Tibial nerve (tissue), 4 donors: ENCODE results near the gene MGLL. TPM values are rescaled to one million over a fixed set of nuclear protein-coding genes. Genes with fewer than 3 reads are reported as not detected.

Source experiments
- DNase-seq, 2 donors: peaks; one replicate each; pipeline ENCODE4 v3.0.0-alpha.2; 2019; ENCODE audit warnings: low spot score in 2 of 2
- H3K27ac ChIP-seq, 4 donors: fragments of 200-600 bp; sonication (generic) in 3 of 4; one replicate each; pipeline ENCODE4 v1.5.1; 2017 to 2019; ENCODE audit warnings: mild to moderate bottlenecking in 1 of 4
- H3K27me3 ChIP-seq, 2 donors: fragments of 200-600 bp; sonication (generic) in 1 of 2; one replicate each; pipeline versions ENCODE4 v1.5.1 to v1.6.0; 2017 to 2019
- H3K36me3 ChIP-seq, 3 donors: fragments of 200-600 bp; sonication (generic); one replicate each; pipeline ENCODE4 v1.5.1; 2018 to 2019
- H3K4me1 ChIP-seq, 4 donors: fragments of 200-600 bp; sonication (generic) in 3 of 4; one replicate each; pipeline ENCODE4 v1.5.1; 2017 to 2019
- H3K4me3 ChIP-seq, 4 donors: fragments of 200-600 bp; sonication (generic) in 3 of 4; one replicate each; pipeline ENCODE4 v1.5.1; 2017 to 2019; ENCODE audit warnings: mild to moderate bottlenecking in 1 of 4, moderate library complexity in 1 of 4
- H3K9me3 ChIP-seq, 4 donors: fragments of 200-600 bp; sonication (generic) in 3 of 4; one replicate each; pipeline ENCODE4 v1.5.1; 2017 to 2019
- EP300 ChIP-seq, 2 donors: sonication (generic); formaldehyde crosslinking; IDR thresholded peaks; one replicate each; pipeline ENCODE4 v1.6.1; 2017; ENCODE audit warnings: antibody characterized with exemption in 2 of 2, mild to moderate bottlenecking in 1 of 2
- POLR2A ChIP-seq, 2 donors: fragments of 450-650 bp; IDR thresholded peaks; one replicate each; pipeline ENCODE4 v1.6.1; 2017; ENCODE audit warnings: antibody characterized with exemption in 2 of 2, mild to moderate bottlenecking in 2 of 2, moderate library complexity in 2 of 2
- WGBS, 2 donors: methylation state at CpG; one replicate each; pipeline ENCODE4 v1.1.5; 2018; 5-methylcytosine and 5-hydroxymethylcytosine counted together
- total RNA-seq, 4 donors: library from RNA; depleted of rRNA; stranded (reverse); fragments of >200 nt; gene quantifications; one replicate each; pipeline ENCODE4 v1.1.0, GENCODE V29; 2016
- TF ChIP-seq, protein P1 (sequence below), 5 experiments: fragments of 200-600 bp in 3 of 5; fragments of 450-650 bp in 2 of 5; sonication (generic) in 3 of 5; IDR thresholded peaks; one replicate each; pipeline ENCODE4 v1.5.1; 2016 to 2019; ENCODE audit warnings: antibody characterized with exemption in 5 of 5, mild to moderate bottlenecking in 3 of 5, moderate library complexity in 2 of 5

The MGLL gene
- total RNA-seq, 4 donors from 2014 or later, result 67.5 to 96.6 (median 86.1) TPM

DNA sequence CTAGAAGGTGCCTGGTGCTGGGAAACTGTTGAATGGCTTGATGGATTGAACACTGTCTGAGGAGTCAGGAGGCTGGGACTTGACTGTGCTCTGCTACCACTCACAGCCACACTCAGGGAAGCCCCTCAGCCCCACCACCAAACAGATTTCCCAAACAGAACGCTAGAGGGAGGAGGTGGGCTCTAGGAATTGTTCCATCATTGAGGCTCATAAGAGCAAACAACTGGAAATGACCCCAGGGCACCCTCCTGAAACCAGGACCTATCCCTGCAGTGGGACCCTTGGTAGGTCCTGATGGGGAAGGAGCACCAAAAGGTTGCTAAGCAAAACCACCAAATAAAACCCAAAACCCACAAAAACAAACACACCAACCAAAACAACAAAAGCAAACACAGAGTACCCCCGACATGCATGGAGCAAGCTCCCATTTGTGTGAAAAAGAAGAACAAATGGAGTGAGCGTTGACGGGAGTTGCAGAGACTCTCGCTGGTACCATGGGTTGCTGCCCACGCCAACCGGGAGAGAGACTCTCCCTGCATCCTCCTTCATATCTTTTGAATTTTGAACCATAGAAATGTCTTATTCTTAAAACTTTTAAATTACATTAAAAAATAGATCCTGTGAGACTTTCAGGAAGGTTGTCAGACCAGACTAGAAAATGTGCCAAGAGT, 103.9 kb downstream of the MGLL start:
- H3K27me3 ChIP-seq, result no peaks in the 10 kb centered on the region
- H3K4me1 ChIP-seq, result peaks cover 0 to 49% (median 0%) of the 10 kb centered on the region in 4 donors
- TF ChIP-seq, protein P1, sequence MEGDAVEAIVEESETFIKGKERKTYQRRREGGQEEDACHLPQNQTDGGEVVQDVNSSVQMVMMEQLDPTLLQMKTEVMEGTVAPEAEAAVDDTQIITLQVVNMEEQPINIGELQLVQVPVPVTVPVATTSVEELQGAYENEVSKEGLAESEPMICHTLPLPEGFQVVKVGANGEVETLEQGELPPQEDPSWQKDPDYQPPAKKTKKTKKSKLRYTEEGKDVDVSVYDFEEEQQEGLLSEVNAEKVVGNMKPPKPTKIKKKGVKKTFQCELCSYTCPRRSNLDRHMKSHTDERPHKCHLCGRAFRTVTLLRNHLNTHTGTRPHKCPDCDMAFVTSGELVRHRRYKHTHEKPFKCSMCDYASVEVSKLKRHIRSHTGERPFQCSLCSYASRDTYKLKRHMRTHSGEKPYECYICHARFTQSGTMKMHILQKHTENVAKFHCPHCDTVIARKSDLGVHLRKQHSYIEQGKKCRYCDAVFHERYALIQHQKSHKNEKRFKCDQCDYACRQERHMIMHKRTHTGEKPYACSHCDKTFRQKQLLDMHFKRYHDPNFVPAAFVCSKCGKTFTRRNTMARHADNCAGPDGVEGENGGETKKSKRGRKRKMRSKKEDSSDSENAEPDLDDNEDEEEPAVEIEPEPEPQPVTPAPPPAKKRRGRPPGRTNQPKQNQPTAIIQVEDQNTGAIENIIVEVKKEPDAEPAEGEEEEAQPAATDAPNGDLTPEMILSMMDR (IDR thresholded peaks at IDR 0.05), result no peak
- TF ChIP-seq EP300 (IDR thresholded peaks at IDR 0.05) (no peak), POLR2A (IDR thresholded peaks at IDR 0.05) (no peak)
- no peak for DNase-seq
- H3K9me3 ChIP-seq, result no peaks in the 10 kb centered on the region
- H3K27ac ChIP-seq, result no peak overlapping the region
- peaks cover 0 to 36% (median 0%) of the 10 kb centered on the region in 3 donors for H3K36me3 ChIP-seq
- H3K4me3 ChIP-seq, result no peak overlapping the region
- WGBS, 2 donors, result 84 to 90% methylated on average over 7 of the region's 7 CpGs

DNA sequence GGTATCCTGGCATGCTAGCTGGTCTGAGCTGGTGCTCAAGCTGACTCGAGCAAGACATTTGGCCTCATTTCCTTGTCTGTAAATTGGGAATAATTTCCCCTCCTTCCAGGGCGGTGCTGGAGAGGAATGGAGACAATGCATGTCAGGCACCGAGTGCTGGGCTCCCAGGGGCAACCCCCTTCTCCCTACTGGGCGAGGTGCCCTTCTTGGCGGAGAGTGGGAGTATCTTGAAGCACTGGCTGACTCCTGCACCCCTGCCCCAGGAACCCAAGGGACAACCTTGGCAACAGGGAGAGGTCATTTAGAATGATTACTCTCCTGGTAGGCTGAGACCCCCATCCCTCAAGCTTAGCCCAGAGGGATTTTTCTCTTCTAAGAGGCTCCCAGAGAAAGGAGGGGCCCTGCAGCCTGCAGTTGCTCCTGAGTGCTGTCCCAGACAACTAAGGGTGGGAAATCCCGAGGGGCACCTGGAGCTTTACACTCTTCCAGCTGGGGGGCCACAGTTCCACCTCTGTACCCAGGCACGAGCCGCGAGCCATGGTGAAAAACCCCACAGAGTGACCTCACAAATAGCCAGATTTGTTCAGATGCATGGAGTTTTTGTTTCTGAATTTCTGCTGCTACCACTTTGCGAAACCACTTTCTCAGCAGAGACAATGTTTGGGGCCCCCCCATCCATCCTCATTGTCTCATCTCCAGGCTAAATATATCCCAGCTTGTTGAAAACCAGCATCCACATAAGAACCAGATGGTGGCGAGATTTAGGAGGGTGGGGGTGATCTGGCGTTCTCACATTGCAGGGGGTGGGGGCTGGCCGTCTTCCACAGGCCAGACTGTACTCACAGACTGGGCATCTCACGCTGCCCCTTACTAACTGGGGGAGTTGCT, 104.7 kb downstream of the MGLL start:
- no peak overlapping the region for H3K4me3 ChIP-seq
- TF ChIP-seq EP300 (IDR thresholded peaks at IDR 0.05) (no peak), POLR2A (IDR thresholded peaks at IDR 0.05) (no peak)
- TF ChIP-seq, protein P1 (IDR thresholded peaks at IDR 0.05), result no peak
- peaks cover 0 to 36% (median 0%) of the 10 kb centered on the region in 3 donors for H3K36me3 ChIP-seq
- H3K9me3 ChIP-seq, result no peaks in the 10 kb centered on the region
- WGBS, 2 donors, result 71 to 80% methylated on average over 12 to 14 of the region's 14 CpGs
- H3K4me1 ChIP-seq, result peaks cover 0 to 49% (median 0%) of the 10 kb centered on the region in 4 donors
- DNase-seq, result no peak
- H3K27ac ChIP-seq, result no peak overlapping the region
- no peaks in the 10 kb centered on the region for H3K27me3 ChIP-seq

DNA sequence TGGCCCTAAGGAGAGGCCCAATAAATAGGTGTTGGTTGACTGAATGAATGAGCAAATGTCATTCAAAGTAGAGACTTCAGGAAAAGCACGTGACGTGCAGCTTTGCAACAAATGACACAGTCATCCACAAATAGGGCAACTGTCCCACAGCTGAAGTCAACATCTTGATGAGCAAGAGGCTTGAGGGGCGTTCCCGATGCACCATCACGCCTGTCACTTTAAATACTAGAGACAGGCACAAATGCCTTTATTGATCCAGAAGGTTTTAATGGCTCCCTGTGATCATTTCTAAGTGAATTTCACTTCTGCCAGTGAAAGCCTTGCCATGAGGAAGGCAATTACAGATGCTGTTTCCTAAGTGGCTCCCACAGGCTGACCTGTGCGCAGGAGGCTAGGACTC, 105.9 kb downstream of the MGLL start:
- TF ChIP-seq POLR2A (IDR thresholded peaks at IDR 0.05) (no peak), EP300 (IDR thresholded peaks at IDR 0.05) (no peak)
- TF ChIP-seq, protein P1 (IDR thresholded peaks at IDR 0.05), result no peak
- H3K4me3 ChIP-seq, result no peak overlapping the region
- peaks cover 0 to 36% (median 0%) of the 10 kb centered on the region in 3 donors for H3K36me3 ChIP-seq
- H3K27ac ChIP-seq, result no peak overlapping the region
- H3K4me1 ChIP-seq, result peaks cover 0 to 53% (median 0%) of the 10 kb centered on the region in 4 donors
- WGBS, 2 donors, result 79 to 87% methylated on average over 6 of the region's 6 CpGs
- no peaks in the 10 kb centered on the region for H3K27me3 ChIP-seq
- H3K9me3 ChIP-seq, result no peaks in the 10 kb centered on the region
- DNase-seq, result no peak

DNA sequence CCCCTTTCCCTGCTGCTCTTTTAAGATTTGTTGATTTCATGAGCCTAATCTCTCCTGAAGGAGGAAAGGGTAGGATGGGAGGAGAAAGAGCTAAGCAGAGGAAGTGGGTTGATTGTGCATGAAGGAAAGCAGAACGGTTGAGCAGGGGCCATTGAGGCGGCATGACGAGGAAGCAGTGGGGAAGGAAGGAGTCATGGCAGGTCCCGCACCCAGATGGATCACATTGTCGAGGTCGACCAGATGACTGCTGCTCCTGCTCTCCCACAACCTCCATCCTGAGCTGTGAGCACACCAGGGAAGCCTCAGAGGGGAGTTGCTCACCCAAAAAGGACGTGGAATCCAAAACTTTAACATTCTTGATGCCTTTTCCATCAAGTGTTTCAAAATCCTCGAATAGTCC, 106.8 kb downstream of the MGLL start:
- peaks cover 0 to 61% (median 0%) of the 10 kb centered on the region in 4 donors for H3K4me1 ChIP-seq
- H3K9me3 ChIP-seq, result no peaks in the 10 kb centered on the region
- peak overlapping the region in 2 of 4 donors; percentile 5 to 28 for H3K27ac ChIP-seq
- H3K27me3 ChIP-seq, result no peaks in the 10 kb centered on the region
- H3K36me3 ChIP-seq, result peaks cover 0 to 33% (median 0%) of the 10 kb centered on the region in 3 donors
- no peak for TF ChIP-seq POLR2A (IDR thresholded peaks at IDR 0.05)
- TF ChIP-seq EP300 (IDR thresholded peaks at IDR 0.05), result no peak
- TF ChIP-seq, protein P1 (IDR thresholded peaks at IDR 0.05), result no peak
- WGBS, 2 donors, result 63 to 66% methylated on average over 8 of the region's 8 CpGs
- no peak for DNase-seq
- no peak overlapping the region for H3K4me3 ChIP-seq

DNA sequence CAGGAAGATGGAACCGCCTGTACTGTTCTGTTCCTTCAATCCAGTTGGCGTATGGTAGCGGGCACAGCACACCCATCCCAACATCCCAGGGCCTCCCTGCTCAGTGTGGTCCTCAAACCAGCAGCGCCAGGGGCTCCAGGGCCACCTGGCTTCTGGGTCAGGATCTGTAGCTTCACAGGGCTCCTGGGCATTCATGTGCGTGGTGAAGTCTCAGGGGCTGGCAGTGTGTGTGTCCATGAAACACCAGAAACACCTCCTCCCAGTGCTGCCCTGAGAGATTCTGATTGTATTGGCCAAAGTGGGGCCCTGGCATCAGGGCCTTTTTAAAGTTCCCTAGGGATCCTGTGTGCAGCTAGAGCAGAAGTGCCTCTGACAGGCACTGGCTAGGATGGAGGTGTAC, 107.4 kb downstream of the MGLL start:
- DNase-seq, result no peak
- 92 to 97% methylated on average over 5 of the region's 5 CpGs for WGBS, 2 donors
- TF ChIP-seq, protein P1 (IDR thresholded peaks at IDR 0.05), result no peak
- TF ChIP-seq EP300 (IDR thresholded peaks at IDR 0.05) (no peak), POLR2A (IDR thresholded peaks at IDR 0.05) (no peak)
- Histone ChIP-seq H3K9me3 (no peaks in the 10 kb centered on the region), H3K4me1 (peaks cover 0 to 64% (median under 1%) of the 10 kb centered on the region in 4 donors), H3K27ac (peak overlapping the region in 1 of 4 donors; percentile 18), H3K4me3 (no peak overlapping the region), H3K36me3 (peaks cover 0 to 30% (median 0%) of the 10 kb centered on the region in 3 donors), H3K27me3 (no peaks in the 10 kb centered on the region)
